ENCODE data around the gene SGCE. TPM values are rescaled to one million over a fixed set of nuclear protein-coding genes. Genes with fewer than 3 reads are reported as not detected.

The SGCE gene
- total RNA-seq, 1 donor from 2014 or later: 33.6 TPM

DNA sequence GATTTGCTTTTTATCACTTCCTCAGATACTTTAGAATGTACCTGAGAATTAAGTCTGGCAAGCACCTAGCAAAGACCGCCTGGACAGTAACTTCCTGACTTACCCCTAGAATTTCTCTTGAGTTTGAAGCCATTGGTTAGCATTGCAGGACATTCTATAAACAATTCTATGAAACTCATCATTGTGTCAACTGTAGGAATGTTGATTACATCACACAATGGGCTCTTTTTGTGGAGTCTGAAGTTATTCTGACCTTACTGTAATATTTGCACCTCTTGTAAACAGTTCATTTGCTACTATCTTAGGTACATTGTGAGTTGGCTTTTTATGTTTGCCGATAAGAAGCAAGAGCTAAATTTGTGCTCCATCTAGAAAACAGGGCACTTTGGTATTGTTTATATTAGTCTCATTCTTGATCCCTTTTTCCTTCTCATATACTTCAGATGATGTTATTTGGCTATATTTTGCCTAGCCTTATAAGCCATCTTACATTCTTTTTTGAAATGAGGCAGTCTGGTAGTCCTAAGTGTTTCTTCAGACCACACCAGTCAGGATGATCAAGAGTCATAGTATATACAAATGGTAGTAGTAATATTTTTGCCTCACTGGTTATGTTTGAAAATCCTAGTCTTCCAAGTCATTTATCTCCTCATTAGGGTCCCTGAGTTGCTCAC lies 94.0 kb downstream of the SGCE start:
- Histone ChIP-seq H3K36me3 (ENCODE audit: control insufficient read depth, insufficient read depth, low read length) (no peaks in the 10 kb centered on the region), H3K4me3 (ENCODE audit: low read depth, low read length) (no peak overlapping the region), H3K27me3 (ENCODE audit: control insufficient read depth, insufficient read depth, low read length) (no peaks in the 10 kb centered on the region)
- TF ChIP-seq, protein P1, sequence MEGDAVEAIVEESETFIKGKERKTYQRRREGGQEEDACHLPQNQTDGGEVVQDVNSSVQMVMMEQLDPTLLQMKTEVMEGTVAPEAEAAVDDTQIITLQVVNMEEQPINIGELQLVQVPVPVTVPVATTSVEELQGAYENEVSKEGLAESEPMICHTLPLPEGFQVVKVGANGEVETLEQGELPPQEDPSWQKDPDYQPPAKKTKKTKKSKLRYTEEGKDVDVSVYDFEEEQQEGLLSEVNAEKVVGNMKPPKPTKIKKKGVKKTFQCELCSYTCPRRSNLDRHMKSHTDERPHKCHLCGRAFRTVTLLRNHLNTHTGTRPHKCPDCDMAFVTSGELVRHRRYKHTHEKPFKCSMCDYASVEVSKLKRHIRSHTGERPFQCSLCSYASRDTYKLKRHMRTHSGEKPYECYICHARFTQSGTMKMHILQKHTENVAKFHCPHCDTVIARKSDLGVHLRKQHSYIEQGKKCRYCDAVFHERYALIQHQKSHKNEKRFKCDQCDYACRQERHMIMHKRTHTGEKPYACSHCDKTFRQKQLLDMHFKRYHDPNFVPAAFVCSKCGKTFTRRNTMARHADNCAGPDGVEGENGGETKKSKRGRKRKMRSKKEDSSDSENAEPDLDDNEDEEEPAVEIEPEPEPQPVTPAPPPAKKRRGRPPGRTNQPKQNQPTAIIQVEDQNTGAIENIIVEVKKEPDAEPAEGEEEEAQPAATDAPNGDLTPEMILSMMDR (IDR thresholded peaks at IDR 0.05; ENCODE audit: insufficient read depth, low read length, poor library complexity, severe bottlenecking): no peak
- no peak for DNase-seq (ENCODE audit: low read depth)

- no peaks in the 10 kb centered on the region for H3K36me3 ChIP-seq (ENCODE audit: control insufficient read depth, insufficient read depth, low read length)
- TF ChIP-seq, protein P1 (IDR thresholded peaks at IDR 0.05; ENCODE audit: insufficient read depth, low read length, poor library complexity, severe bottlenecking): no peak
- no peak overlapping the region for H3K4me3 ChIP-seq (ENCODE audit: low read depth, low read length)
- DNase-seq (ENCODE audit: low read depth): no peak
- no peaks in the 10 kb centered on the region for H3K27me3 ChIP-seq (ENCODE audit: control insufficient read depth, insufficient read depth, low read length)
Observed at GRCh38 chr7:94559972-94560371, 96.0 kb downstream of the SGCE start.

- TF ChIP-seq, protein P1 (IDR thresholded peaks at IDR 0.05; ENCODE audit: insufficient read depth, low read length, poor library complexity, severe bottlenecking): no peak
- Histone ChIP-seq H3K4me3 (ENCODE audit: low read depth, low read length) (no peak overlapping the region), H3K27me3 (ENCODE audit: control insufficient read depth, insufficient read depth, low read length) (no peaks in the 10 kb centered on the region), H3K36me3 (ENCODE audit: control insufficient read depth, insufficient read depth, low read length) (no peaks in the 10 kb centered on the region)
- DNase-seq (ENCODE audit: low read depth): no peak
Observed at GRCh38 chr7:94557215-94557614, 98.7 kb downstream of the SGCE start.

DNA sequence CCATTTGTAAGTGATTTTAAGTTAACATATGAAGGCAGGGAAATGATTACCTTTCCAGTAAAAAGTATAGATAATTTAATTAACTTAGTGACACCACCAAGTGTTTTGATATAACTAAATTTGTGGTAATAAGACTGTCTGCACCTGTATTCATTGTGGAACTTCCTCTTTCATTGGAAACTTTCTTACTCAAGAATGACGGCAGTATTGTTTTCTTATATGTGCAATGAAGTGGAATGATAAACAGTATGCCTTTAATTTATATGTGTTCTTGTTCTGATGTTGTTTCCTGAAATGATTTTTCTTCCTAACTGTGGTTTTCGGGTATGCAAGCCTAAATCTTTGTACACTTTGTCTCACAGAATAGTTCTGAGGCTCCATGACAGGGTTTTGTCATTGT lies 99.9 kb downstream of the SGCE start:
- no peak for DNase-seq (ENCODE audit: low read depth)

DNA sequence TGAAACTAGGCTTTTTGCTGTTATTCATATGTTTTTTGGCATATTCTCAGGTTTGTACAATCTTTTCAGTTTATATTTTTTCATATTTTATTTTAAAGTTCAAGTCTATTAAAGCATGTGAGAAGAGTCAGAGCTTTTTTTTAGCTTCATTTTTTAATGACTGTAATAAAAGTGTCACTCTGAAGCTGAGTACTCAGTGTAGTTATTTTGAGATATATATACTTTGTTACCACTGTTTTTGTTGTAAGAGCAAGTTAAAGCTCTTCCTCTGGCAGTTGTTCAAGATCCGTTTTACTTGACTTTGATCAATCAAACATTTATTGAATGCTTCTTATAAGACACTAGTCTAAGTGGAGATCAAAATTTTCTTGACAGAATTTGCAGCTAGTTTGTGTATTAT lies 108.8 kb downstream of the SGCE start:
- Histone ChIP-seq H3K27me3 (ENCODE audit: control insufficient read depth, insufficient read depth, low read length) (no peaks in the 10 kb centered on the region), H3K4me3 (ENCODE audit: low read depth, low read length) (no peak overlapping the region), H3K36me3 (ENCODE audit: control insufficient read depth, insufficient read depth, low read length) (no peaks in the 10 kb centered on the region)
- TF ChIP-seq, protein P1 (IDR thresholded peaks at IDR 0.05; ENCODE audit: insufficient read depth, low read length, poor library complexity, severe bottlenecking): no peak
- no peak for DNase-seq (ENCODE audit: low read depth)

More for the DNA sequence above, 99.9 kb downstream of the SGCE start:
- Histone ChIP-seq H3K27me3 (ENCODE audit: control insufficient read depth, insufficient read depth, low read length) (no peaks in the 10 kb centered on the region), H3K4me3 (ENCODE audit: low read depth, low read length) (no peak overlapping the region), H3K36me3 (ENCODE audit: control insufficient read depth, insufficient read depth, low read length) (no peaks in the 10 kb centered on the region)
- TF ChIP-seq, protein P1 (IDR thresholded peaks at IDR 0.05; ENCODE audit: insufficient read depth, low read length, poor library complexity, severe bottlenecking): no peak

DNA sequence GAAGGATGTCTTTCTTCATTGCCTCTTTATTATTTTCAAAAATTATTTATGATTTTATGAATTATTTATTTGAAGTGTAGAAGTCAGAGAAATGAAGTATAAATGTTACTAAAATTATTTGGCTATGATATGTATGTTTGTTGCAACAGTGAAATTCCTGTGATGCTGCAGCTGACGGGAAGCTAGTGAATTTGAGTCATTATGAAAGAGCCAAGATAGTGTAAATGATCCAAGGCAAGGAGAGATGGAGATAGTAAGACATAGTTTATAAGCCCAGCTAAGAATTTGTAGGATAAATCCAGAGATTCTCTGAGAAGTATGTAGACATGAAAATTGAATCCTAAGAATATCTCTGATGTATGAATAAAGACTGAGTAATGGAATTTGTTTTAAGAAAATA lies 115.5 kb downstream of the SGCE start:
- no peaks in the 10 kb centered on the region for H3K27me3 ChIP-seq (ENCODE audit: control insufficient read depth, insufficient read depth, low read length)
- H3K4me3 ChIP-seq (ENCODE audit: low read depth, low read length): no peak overlapping the region
- no peaks in the 10 kb centered on the region for H3K36me3 ChIP-seq (ENCODE audit: control insufficient read depth, insufficient read depth, low read length)
- no peak for DNase-seq (ENCODE audit: low read depth)
- TF ChIP-seq, protein P1 (IDR thresholded peaks at IDR 0.05; ENCODE audit: insufficient read depth, low read length, poor library complexity, severe bottlenecking): no peak

Data from kidney epithelial cell (primary cell).